HepG2 (cell line): ENCODE measurements around the gene RBM12. TPM values are rescaled to one million over a fixed set of nuclear protein-coding genes. Genes with fewer than 3 reads are reported as not detected.

ENCODE experiments used
- ATAC-seq: fragments of 200-7000 bp; cut with Tn5 transposase; 3 replicates; pipeline ENCODE4 v1.9.1; 2020; ENCODE audit warnings: mild to moderate bottlenecking, moderate library complexity
- BruUV-seq: library from RNA; stranded (reverse); fragments of 400-500 nt; replicated peaks from 2 replicates; lab custom pipeline; 2021; lab: Mats Ljungman, UMichigan
- CTCF ChIA-PET: fragments of 300-600 bp; formaldehyde crosslinking; extraction: SDS; loops from one replicate; lab custom pipeline; 2021; ENCODE audit warnings: low total read pairs, inconsistent platforms, low intra/inter-chr PET ratio; lab: Yijun Ruan, JAX
- POLR2A ChIA-PET: fragments of 350-600 bp; sonication (Branson Sonifier 250); formaldehyde crosslinking; loops from one replicate; lab custom pipeline; 2020; ENCODE audit warnings: antibody characterized with exemption, inconsistent platforms; lab: Yijun Ruan, JAX
- DNase-seq: peaks from one replicate; pipeline ENCODE4 v3.0.0-alpha.2; 2015; ENCODE audit warnings: low spot score
- FAIRE-seq: peaks from 3 replicates; lab custom pipeline; 2011; peaks lifted over from hg19 to GRCh38; lab: Jason Lieb, UNC
- H2AFZ ChIP-seq: one replicate; pipeline ENCODE4 v1.6.1; 2011; ENCODE audit warnings: low read length, inconsistent platforms
- H3K27ac ChIP-seq: fragments of 300-600 bp; 3 replicates; pipeline ENCODE4 v1.8.0; 2011; ENCODE audit warnings: mixed run types, mild to moderate bottlenecking, mixed read lengths, low read length, inconsistent platforms; ENCODE audit not compliant: insufficient read depth; ENCODE audit errors: extremely low read length
- H3K27me3 ChIP-seq, 2 experiments: fragments of 200-600 bp in 1 of 2; 2 replicates in 1 of 2; 3 replicates in 1 of 2; pipeline versions ENCODE4 v1.6.0 to v1.8.0; 2011; ENCODE audit warnings: low read length in 2 of 2, mild to moderate bottlenecking in 2 of 2, moderate library complexity in 2 of 2, inconsistent platforms in 1 of 2; ENCODE audit not compliant: insufficient read depth in 2 of 2, control insufficient read depth in 1 of 2
- H3K36me3 ChIP-seq, 2 experiments: fragments of 200-600 bp in 1 of 2; replicated peaks in 1 of 2; 2 replicates in 1 of 2; 3 replicates in 1 of 2; pipeline versions ENCODE4 v1.5.1 to v1.8.0; 2011; ENCODE audit warnings: low read length in 2 of 2, inconsistent platforms in 1 of 2; ENCODE audit not compliant: insufficient read depth in 2 of 2, control insufficient read depth in 1 of 2
- H3K4me1 ChIP-seq: 2 replicates; pipeline ENCODE4 v1.5.1; 2012; ENCODE audit warnings: low read length, inconsistent platforms; ENCODE audit not compliant: insufficient read depth
- H3K4me2 ChIP-seq: 2 replicates; pipeline ENCODE4 v1.6.0; 2011; ENCODE audit warnings: low read depth, low read length, inconsistent platforms
- H3K4me3 ChIP-seq, 3 experiments: fragments of 200-600 bp in 1 of 3; sonication (generic), shearing (Covaris generic) in 1 of 3; replicated peaks in 1 of 3; 2 replicates each; pipeline ENCODE4 v1.5.1; 2011 to 2016; ENCODE audit warnings: low read length in 3 of 3, inconsistent platforms in 2 of 3, low read depth in 2 of 3, mild to moderate bottlenecking in 2 of 3, control low read depth in 1 of 3, mixed read lengths in 1 of 3; ENCODE audit not compliant: insufficient read depth in 1 of 3
- H3K79me2 ChIP-seq: one replicate; pipeline ENCODE4 v1.6.1; 2011; ENCODE audit warnings: low read length, inconsistent platforms; ENCODE audit not compliant: insufficient read depth
- H3K9ac ChIP-seq: 2 replicates; pipeline ENCODE4 v1.6.0; 2011; ENCODE audit warnings: mild to moderate bottlenecking, low read depth, low read length, inconsistent platforms; ENCODE audit not compliant: insufficient read depth
- H3K9me3 ChIP-seq: 2 replicates; pipeline ENCODE4 v1.5.1; 2012; ENCODE audit warnings: mild to moderate bottlenecking, low read length
- H4K20me1 ChIP-seq: 2 replicates; pipeline ENCODE4 v1.6.0; 2011; ENCODE audit warnings: inconsistent platforms, mild to moderate bottlenecking, low read length, moderate library complexity; ENCODE audit not compliant: insufficient read depth
- AKAP8 ChIP-seq: sonication (generic); formaldehyde crosslinking; IDR thresholded peaks from 2 replicates; pipeline ENCODE4 v1.5.1; 2020; ENCODE audit warnings: mild to moderate bottlenecking, missing genetic modification reagents
- ATF7-NPFF ChIP-seq: sonication (generic); formaldehyde crosslinking; IDR thresholded peaks from 2 replicates; pipeline ENCODE4 v1.8.1; 2023; ENCODE audit warnings: mild to moderate bottlenecking, low read depth, missing genetic modification reagents, moderate library complexity
- CREB3 ChIP-seq: sonication (generic); formaldehyde crosslinking; IDR thresholded peaks from 2 replicates; pipeline ENCODE4 v1.5.0; 2020; ENCODE audit warnings: missing genetic modification reagents
- E2F1 ChIP-seq: sonication (generic); formaldehyde crosslinking; IDR thresholded peaks from 2 replicates; pipeline ENCODE4 v1.5.0; 2020; ENCODE audit warnings: missing genetic modification reagents
- HBP1 ChIP-seq: IDR thresholded peaks from 2 replicates; pipeline ENCODE4 v1.6.1; 2016; ENCODE audit warnings: low read depth, control low read depth
- HDAC6 ChIP-seq: fragments of 200-600 bp; sonication (generic); IDR thresholded peaks from 2 replicates; pipeline ENCODE4 v1.7.0; 2017; ENCODE audit warnings: mild to moderate bottlenecking, antibody characterized with exemption, low read length, low read depth
- POLR2A ChIP-seq, 2 experiments: IDR thresholded peaks; 2 replicates each; pipeline ENCODE4 v1.6.1; 2011; ENCODE audit warnings: low read depth in 2 of 2, low read length in 2 of 2, mild to moderate bottlenecking in 1 of 2, moderate library complexity in 1 of 2; ENCODE audit not compliant: insufficient read depth in 1 of 2
- PRMT3 ChIP-seq: sonication (generic); formaldehyde crosslinking; IDR thresholded peaks from 2 replicates; pipeline ENCODE4 v1.8.1; 2022; ENCODE audit warnings: low read depth, mild to moderate bottlenecking, moderate library complexity, missing genetic modification reagents, borderline replicate concordance
- REXO4 ChIP-seq: sonication (generic); formaldehyde crosslinking; IDR thresholded peaks from 2 replicates; pipeline ENCODE4 v1.8.0; 2022; ENCODE audit warnings: missing genetic modification reagents, mild to moderate bottlenecking, borderline replicate concordance
- SNAPC5 ChIP-seq: sonication (generic); formaldehyde crosslinking; IDR thresholded peaks from 2 replicates; pipeline ENCODE4 v1.8.1; 2023; ENCODE audit warnings: mild to moderate bottlenecking, missing genetic modification reagents, borderline replicate concordance
- TCF7L2 ChIP-seq: IDR thresholded peaks from 2 replicates; pipeline ENCODE4 v1.6.1; 2011; ENCODE audit warnings: mild to moderate bottlenecking, low read depth, low read length, moderate library complexity
- ZBTB20 ChIP-seq: sonication (generic); formaldehyde crosslinking; IDR thresholded peaks from 2 replicates; pipeline ENCODE4 v1.8.1; 2023; ENCODE audit warnings: missing genetic modification reagents, low read depth, mild to moderate bottlenecking, borderline replicate concordance
- ZBTB44 ChIP-seq: sonication (generic); formaldehyde crosslinking; IDR thresholded peaks from 2 replicates; pipeline ENCODE4 v1.4.0; 2020; ENCODE audit warnings: missing genetic modification reagents
- ZNF207 ChIP-seq: fragments of 450-650 bp; IDR thresholded peaks from 2 replicates; pipeline ENCODE4 v1.6.1; 2016; ENCODE audit warnings: antibody characterized with exemption, borderline replicate concordance
- ZNF260 ChIP-seq: sonication (generic); formaldehyde crosslinking; IDR thresholded peaks from 2 replicates; pipeline ENCODE4 v1.4.0; 2020; ENCODE audit warnings: missing genetic modification reagents, low read depth, mild to moderate bottlenecking, borderline replicate concordance
- ZNF274 ChIP-seq: sonication (generic); formaldehyde crosslinking; IDR thresholded peaks from 2 replicates; pipeline ENCODE4 v1.5.1; 2020; ENCODE audit warnings: mild to moderate bottlenecking, missing genetic modification reagents
- ZNF629 ChIP-seq: sonication (generic); formaldehyde crosslinking; conservative IDR thresholded peaks from 2 replicates; pipeline ENCODE4 v1.5.0; 2020; ENCODE audit warnings: missing genetic modification reagents
- WGBS: methylation state at CpG from one replicate; pipeline ENCODE4 v1.1.6; 2017; ENCODE audit warnings: low lambda C conversion rate; 5-methylcytosine and 5-hydroxymethylcytosine counted together
- in situ Hi-C: cut with HindIII; loops from 2 replicates; pipeline ENCODE4 v1.10.0; 2017; ENCODE audit warnings: low pct_unique_long_range_greater_than_20kb; ENCODE audit not compliant: extremely low pct_ligation_motif_present
- intact Hi-C: fragments of 100-400 bp; cut with micrococcal nuclease; formaldehyde crosslinking; loops from one replicate; pipeline ENCODE4 v1.10.0; 2022; ENCODE audit not compliant: unreplicated experiment
- polyA plus RNA-seq, 8 experiments: library from polyadenylated mRNA; depleted of rRNA in 3 of 8; stranded (reverse) in 7 of 8; unstranded in 1 of 8; fragments of >200 nt; fragmentation: Illumina TruSeq in 4 of 8; extraction: Trizol in 4 of 8; gene quantifications; 2 replicates each; pipeline versions ENCODE4 v1.2.1 to v1.2.3, GENCODE V29; 2011 to 2016; ENCODE audit warnings: low read depth in 4 of 8, missing spikeins in 1 of 8, mixed read lengths in 1 of 8; ENCODE audit not compliant: insufficient read depth in 1 of 8
- total RNA-seq, 5 experiments: library from RNA; depleted of rRNA; stranded (reverse); fragments of >200 nt; fragmentation: Illumina TruSeq; extraction: Trizol; gene quantifications; 2 replicates each; pipeline ENCODE4 v1.2.3, GENCODE V29; 2016; ENCODE audit warnings: low read depth in 1 of 5

Gene RBM12
- total and polyA plus RNA-seq, 2 of the 13 experiments (the other 11 are each of a cell fraction or from before 2014, with no cell fraction given) = 97.9 to 104 TPM

GRCh38 chr20:35698298-35699126 lies 33.8 kb upstream of the RBM12 start:
- H3K79me2 ChIP-seq = peaks cover 38% of the 10 kb centered on the region
- H3K4me2 ChIP-seq = peak overlapping the region; percentile 82
- no peaks in the 10 kb centered on the region; a peak in 1 of 5 replicates for H3K27me3 ChIP-seq
- CTCF ChIA-PET = interaction anchor here (0.8 kb wide), 1 partner anchor 81 kb away, joined by 3 read pairs; no protein-coding TSS in a partner anchor
- peak overlapping the region; percentile 88 for H3K27ac ChIP-seq
- H3K9ac ChIP-seq = peak overlapping the region; percentile 97
- FAIRE-seq = no peak
- intact Hi-C loops = loop anchor here (1.0 to 10.0 kb wide), 5 partner anchors 34 to 234 kb away; partner anchors contain the start of genes CPNE1, RBM12 and RBM39
- peak overlapping the region; percentile 74 for H2AFZ ChIP-seq
- BruUV-seq = no TSS peak
- WGBS = under 1% methylated on average over 37 of the region's 37 CpGs
- peaks cover 54% of the 10 kb centered on the region for H3K4me1 ChIP-seq
- in situ Hi-C loops = no loop called here
- DNase-seq = no peak
- ATAC-seq = peak; percentile 43
- POLR2A ChIA-PET = interaction anchor here (0.7 to 23.6 kb wide), 20 partner anchors 14 to 256 kb away, joined by 3 to 319 read pairs (median 6); partner anchors contain the start of genes CPNE1, ERGIC3, PHF20 and RBM12
- no peaks in the 10 kb centered on the region for H3K9me3 ChIP-seq
- peak overlapping the region; percentile 90 to 98 (median 96) for H3K4me3 ChIP-seq
- H3K36me3 ChIP-seq = peaks cover 5 to 21% of the 10 kb centered on the region in 2 experiments; a peak in 4 of 5 replicates
- H4K20me1 ChIP-seq = peaks cover 14% of the 10 kb centered on the region; the same call in 1 of the 2 replicates
- TF ChIP-seq ZNF260 (no peak), PRMT3 (CRISPR knock-in tag) (no peak; the same call in 1 of the 2 replicates), ZNF207 (no peak), ZNF274 (CRISPR knock-in tag) (peak; percentile 7; the same call in 1 of the 2 replicates), ZBTB44 (no peak), TCF7L2 (no peak), SNAPC5 (CRISPR knock-in tag) (0 out of 2 replicates have a peak, but pooled peaks have one; percentile 54), ATF7-NPFF (CRISPR knock-in tag) (no peak), CREB3 (CRISPR knock-in tag) (no peak; the same call in 1 of the 2 replicates), AKAP8 (CRISPR knock-in tag) (no peak), ZNF629 (no peak), ZBTB20 (0 out of 2 replicates have a peak, but pooled peaks have one; percentile 6), POLR2A (IDR thresholded peaks at IDR 0.05; ENCODE audit: insufficient read depth in 1 of 2, low read depth in 2 of 2, low read length in 2 of 2) (no peak), E2F1 (CRISPR knock-in tag) (no peak), HBP1 (CRISPR knock-in tag) (no peak; the same call in 1 of the 2 replicates), REXO4 (CRISPR knock-in tag) (no peak), HDAC6 (no peak)
